ENCODE results near the gene SNX24.

SNX24 gene

DNA sequence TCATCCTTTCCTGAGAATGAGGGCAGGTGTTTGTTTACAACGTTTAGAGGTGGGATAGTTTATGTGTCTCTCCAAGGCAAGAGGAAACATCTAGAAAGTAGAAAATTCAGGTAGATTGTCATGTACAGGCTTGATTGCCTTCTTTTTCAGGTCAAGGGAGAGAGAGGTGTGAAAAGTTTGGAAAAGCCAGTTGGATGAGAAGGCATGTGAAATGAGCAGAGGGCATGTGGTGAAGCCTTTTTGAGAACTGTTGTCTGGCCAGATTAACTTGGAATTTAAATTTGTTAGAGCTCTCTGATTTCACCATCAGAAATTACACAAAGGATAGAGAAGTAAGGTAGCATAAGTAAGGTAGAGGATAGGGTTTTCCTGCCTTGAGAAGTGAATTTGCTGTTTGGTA, 74.6 kb downstream of the SNX24 start:
- DNase-seq (ENCODE audit: low spot score), result no peak

- no peak for DNase-seq (ENCODE audit: low spot score)
These were observed 76.4 kb downstream of the SNX24 start for GRCh38 chr5:122921826-122922225.

DNA sequence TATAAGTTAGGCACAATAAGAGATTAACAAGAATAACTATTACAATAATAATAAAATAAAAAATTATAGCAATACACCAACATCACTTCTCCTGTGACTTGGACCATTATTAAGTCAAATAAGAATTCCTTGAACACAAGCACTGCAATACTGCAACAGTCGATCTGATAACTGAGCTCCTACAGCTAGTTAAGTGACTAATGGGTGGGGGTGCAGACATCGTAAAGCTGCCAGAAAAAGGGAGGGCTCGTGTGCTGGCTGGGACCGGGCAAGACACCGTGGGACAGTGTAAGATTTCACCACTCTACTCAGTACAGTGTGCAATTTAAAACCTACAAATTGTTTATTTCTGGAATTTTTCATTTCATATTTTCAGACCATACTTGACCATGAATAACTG, 78.8 kb downstream of the SNX24 start:
- DNase-seq (ENCODE audit: low spot score), result no peak

DNA sequence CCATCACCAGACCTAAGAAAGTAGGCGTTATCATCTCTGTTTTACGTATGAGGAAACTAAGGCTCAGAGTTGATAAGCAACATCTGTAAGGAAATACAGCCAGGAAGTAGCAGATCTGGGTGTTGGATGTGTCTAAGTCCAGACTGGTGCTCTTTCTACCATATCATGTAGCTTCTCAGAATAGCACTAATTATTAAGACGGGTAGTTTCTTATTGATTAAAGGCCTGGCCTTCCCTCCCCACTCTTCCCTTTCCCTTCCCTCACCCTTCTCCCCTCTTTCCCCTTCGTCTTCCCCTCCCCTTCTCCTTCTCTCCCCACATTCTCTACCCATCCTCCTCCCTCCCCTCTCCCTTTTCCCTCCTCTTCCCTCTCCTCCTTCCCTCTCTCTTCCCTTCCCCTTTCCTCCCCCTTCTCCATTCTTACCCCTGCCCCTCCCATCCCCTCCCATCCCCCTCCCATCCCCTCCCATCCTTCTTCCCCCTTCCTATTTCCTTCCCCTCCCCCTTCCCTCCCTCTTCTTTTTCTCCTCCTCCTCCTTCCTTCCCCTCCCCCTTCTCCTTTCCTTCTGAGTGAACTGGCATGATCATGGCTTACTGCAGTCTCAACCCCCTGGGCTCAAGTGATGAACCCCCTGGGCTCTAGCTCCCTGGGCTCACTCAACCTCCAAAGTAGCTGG, 79.4 kb downstream of the SNX24 start:
- no peak for DNase-seq (ENCODE audit: low spot score)

DNA sequence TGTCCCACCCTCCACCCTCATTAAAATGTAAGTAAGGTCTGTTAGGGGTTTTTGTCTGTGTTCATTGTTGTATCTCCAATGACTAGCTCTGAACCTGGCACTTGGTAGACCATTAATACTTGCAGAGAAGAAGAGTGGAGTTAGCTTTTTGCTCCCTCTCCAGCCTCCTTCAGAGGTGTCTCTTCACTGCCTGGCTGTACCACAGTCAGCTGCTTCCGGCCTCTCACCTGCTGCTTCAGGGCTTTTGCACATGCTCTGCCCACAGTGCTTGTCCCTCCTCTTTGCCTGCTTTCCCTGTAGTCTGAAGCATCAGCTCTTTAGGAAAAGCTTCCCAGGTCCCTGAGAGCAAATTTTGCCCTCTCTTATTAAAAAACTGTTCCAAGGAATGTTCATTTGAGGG, 83.6 kb downstream of the SNX24 start:
- no peak for DNase-seq (ENCODE audit: low spot score)

GRCh38 chr5:122929980-122930379, 84.6 kb downstream of the SNX24 start:
- no peak for DNase-seq (ENCODE audit: low spot score)

DNA sequence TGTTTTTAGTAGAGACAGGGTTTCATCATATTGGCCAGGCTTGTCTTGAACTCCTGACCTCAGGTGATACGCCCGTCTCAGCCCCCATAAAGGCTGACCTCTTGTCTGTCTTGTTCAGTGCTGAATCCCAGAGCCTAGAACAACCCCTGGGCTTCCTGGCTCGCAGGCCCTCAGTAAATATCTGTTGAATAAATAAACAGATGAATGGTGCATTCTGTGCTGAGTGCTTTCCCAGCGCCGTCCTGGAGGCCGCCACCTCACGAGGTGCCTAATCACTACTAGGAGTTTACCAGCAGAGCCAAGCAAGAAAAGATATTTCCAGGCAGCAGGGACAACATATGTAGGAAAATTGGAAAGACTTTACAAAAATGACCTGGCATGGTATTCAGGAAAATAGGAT, 88.5 kb downstream of the SNX24 start:
- DNase-seq (ENCODE audit: low spot score), result no peak

DNA sequence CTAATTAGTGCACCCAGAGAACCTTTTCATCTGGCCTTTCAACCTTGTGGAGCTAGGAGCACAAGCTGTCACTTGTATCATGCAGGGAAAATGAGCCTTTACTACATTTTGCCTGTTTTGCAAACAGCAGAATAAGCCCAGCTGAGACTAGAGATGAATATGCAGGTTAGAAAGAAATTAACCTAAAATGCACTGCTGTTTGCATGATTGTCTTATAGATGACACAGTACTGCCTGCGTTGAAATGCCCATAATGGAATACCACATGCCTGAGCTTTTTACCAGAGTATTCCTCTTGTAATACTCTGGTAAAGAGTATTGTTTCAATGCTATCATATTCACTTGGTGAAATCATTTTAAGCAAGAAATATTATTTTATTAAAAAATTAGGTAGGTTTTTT, 90.7 kb downstream of the SNX24 start:
- DNase-seq (ENCODE audit: low spot score), result no peak

- no peak for DNase-seq (ENCODE audit: low spot score)
These were observed 92.5 kb downstream of the SNX24 start for GRCh38 chr5:122937914-122938313.

DNA sequence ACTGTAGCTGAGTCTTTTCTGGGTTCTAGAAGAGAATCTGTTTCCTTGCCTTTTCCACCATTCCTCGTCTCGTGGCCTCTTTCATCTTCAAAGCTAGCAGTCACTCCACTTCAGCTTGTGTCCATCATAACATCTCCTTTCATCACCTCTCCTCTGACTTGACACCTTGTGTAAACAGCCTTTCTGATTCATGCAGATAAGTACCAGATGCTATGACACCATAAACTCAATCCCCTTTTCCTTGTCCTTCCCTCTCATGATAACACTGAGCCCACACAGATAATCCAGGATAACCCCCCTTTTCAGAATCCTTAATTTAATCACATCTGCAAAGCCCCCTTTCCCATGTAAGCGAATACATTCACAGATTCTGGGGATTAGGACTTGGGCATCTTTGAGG, 95.5 kb downstream of the SNX24 start:
- no peak for DNase-seq (ENCODE audit: low spot score)

DNA sequence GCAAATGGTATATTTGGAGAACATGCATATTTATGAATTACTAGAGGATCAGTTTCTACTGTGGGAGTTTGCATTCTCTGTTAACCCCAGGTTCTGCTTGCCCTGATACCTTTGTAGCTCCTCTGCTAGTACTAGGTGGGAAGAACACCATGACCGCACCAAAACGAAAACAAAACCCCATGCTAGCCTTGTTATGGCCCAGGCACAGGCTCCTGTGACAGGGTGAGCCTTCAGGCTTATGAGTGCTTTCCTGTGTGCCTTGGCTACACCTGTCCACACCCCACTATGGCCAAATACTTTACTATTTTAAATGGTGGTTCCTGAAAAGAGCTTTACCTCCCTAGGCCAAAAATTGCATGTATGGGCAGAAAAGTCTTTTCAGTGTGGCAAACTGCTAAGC, 96.3 kb downstream of the SNX24 start:
- DNase-seq (ENCODE audit: low spot score), result no peak

DNA sequence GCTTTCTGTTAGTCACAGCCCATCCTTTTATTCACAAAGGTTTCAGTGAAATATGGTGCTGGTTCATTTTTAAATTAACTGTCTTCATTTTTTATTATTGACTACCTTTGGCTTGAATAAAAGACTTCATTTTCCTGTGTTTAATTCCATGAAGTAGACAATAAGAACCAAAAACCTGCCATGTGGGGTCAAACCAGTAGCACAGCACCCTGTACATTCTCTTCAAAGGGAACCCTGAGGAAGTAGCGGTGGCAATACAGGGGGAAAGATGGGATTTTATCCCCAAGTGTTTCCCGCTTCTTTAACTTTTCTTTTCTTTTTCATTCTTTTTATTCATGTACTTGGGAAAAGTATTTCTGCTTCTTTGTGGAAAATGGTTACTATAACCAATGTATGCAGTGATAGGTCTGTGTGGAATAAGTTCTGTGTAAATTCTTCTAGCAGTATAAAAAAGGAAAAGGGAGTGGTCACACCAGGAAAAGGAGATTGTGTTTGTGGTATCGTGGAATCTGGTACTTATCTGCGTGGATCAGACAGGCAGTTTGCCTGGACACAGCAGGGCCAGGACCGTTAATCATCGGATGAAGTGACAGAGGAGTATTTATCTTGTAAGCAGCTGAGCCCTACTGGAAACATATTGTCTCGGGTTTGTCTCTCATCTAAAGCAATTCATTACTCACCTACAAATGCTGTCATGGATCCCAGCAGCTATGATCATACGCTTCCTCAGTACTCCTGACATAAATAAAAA, 96.9 kb downstream of the SNX24 start:
- DNase-seq (ENCODE audit: low spot score), result no peak

DNA sequence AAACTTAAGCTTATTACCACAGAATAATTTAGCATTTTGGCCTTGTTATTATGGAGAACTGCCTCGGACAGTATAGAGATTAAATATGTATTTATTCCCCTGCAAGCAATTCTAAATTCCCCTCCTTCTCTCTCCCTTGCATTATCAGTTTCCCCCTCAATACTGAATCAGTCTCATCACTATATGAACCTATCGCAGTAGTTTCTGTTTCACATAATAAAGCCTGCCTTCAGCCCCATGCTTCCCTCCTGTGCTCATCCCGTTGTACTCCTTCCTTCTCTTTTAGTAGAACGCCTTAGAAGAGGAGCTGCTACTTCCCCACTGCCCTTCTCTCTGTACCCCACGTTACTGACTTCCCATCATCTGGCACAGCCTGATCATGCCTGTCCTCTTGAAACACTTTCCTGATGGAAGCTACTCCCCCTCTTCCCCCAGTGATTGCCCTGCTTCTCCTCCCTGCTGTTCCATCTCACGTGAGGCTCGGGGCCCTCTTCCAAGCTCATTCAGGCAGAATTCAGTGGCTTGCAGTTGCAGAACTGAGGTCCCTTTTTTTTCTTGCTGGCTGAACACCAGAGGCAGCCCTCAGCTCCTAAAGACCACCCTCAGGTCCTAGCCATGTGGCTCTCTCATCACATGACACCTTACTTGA, 97.8 kb downstream of the SNX24 start:
- no peak for DNase-seq (ENCODE audit: low spot score)

- DNase-seq (ENCODE audit: low spot score), result no peak
These were observed 98.6 kb downstream of the SNX24 start for GRCh38 chr5:122944051-122944450.

DNA sequence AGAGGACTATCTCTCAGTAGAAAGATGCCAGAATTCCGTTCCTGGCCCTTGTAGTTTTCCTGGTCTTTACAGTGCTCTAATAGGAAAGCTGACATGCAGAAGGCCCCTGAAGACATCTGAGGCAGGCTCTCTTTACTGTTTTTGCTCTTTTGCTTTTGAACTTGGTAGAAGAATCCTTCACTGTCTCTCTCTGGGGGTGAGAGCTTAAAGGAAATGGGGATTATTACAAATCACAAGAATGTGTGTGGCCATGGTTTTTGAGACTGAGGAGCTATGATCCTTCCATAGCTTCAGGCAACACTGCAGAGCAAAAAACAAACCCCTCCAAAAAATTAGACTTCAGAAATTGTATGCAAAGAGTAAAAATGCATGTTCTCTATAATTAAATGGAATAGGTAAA, 102.0 kb downstream of the SNX24 start:
- no peak for DNase-seq (ENCODE audit: low spot score)

GRCh38 chr5:122947772-122948171, 102.4 kb downstream of the SNX24 start:
- no peak for DNase-seq (ENCODE audit: low spot score)

GRCh38 chr5:122948319-122948718, 102.9 kb downstream of the SNX24 start:
- DNase-seq (ENCODE audit: low spot score), result no peak

DNA sequence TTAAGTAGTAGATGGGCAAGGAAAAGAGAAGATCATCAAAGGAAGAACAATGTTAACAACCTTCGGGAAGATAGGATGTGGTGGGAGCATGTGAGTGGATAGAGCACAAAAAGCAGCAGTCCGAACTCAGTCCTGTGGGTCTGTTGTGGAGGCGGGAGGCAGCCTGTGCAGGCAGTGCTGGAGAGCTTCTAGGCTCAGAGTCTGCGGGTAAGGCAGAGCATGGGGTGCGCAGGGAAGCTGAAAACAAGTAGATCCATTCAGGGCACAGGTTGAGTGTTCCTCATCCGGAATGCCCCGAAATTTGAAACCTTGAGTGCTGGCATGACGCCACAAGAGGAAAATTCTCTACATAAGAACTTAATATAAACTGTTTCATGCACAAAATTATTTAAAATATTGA, 106.2 kb downstream of the SNX24 start:
- DNase-seq (ENCODE audit: low spot score), result no peak

- DNase-seq (ENCODE audit: low spot score), result no peak
These were observed 109.3 kb downstream of the SNX24 start for GRCh38 chr5:122954719-122955118.

- no peak for DNase-seq (ENCODE audit: low spot score)
These were observed 112.0 kb downstream of the SNX24 start for GRCh38 chr5:122957457-122957856.

DNA sequence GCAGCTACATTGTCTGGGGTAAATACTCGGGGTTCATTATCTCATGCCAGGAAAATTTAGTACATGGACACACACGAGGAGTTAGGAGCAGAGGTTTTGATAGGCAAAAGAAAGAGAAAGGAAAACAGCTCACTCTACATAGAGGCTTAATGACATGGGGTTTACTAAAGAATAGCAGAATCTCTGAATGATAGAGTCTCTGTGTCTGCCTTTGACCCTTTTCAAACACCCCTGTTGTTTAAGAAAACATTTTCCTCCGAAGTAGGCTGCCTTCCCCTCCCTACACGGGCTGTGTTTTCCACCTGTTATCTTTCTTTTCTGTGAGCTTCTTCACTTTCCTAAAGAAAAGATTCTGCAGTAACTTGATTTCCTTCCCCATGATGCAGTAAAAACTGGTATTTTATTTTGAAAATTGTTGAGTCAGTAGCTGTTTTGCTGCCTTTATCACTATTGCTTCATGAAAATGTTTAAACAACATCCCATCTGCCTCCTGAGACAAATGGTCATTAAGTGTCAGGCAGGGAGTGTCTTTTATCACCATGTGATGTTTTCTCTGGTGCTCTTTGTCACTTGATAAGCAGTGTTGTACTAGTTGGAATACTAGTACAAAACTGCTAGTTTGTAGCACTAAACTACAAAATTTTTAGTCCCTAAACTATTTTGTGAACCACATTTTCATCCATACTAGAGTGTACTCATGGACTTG, 114.5 kb downstream of the SNX24 start:
- DNase-seq (ENCODE audit: low spot score), result no peak

DNA sequence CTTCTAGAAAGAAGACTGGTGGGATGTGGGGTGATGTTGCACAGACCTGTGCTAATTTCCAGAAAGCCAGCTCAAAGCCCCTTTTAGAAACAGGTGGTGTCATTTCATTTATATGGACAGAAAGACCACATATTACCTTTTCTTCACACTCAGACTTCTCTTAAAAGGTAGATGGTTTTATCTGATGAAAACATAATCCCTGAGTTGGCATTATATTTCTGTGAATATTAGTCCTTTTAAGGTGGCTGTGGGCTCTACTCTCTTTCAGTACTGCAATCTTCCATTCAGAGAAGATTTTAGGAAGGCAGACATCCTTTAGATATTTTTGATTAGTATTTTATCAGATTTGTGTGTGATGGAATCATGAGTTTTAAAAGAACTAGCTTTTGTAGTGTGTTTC, 117.9 kb downstream of the SNX24 start:
- DNase-seq (ENCODE audit: low spot score), result no peak

- DNase-seq (ENCODE audit: low spot score), result no peak
These were observed 119.7 kb downstream of the SNX24 start for GRCh38 chr5:122965111-122965510.

Data from hematopoietic multipotent progenitor cell treated with erythropoietin and hydrocortisone succinate and interleukin-3 and kit ligand, for 15 days (in vitro differentiated cells).